ENCODE data around the gene ZFYVE27.

Gene ZFYVE27

DNA sequence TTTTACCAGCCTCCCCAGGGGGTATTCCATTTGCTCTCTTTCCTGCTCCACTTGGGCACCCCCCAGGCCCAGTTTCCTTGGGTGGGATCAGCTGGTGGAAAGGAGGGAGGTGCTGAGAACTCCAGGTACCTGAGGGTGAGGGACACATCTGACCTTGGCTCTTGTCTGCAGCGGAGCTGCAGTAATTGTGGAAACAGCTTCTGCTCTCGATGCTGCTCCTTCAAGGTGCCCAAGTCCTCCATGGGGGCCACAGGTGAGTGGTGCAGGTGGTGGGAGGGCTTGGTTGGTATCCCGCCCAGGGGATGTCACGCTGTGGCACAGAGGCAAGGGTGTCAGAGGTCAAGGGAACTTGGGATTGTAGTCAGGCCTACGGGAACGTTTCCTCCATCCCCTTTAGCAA, 20.5 kb downstream of the ZFYVE27 start:
- no peak overlapping the region for H3K4me3 ChIP-seq (replicated peaks; ENCODE audit: low read depth, low read length)
- H3K36me3 ChIP-seq (ENCODE audit: control insufficient read depth, insufficient read depth, low read length), result peaks cover 50% of the 10 kb centered on the region
- no peak for DNase-seq (ENCODE audit: extremely low read depth, insufficient read length)
- TF ChIP-seq, protein P1, sequence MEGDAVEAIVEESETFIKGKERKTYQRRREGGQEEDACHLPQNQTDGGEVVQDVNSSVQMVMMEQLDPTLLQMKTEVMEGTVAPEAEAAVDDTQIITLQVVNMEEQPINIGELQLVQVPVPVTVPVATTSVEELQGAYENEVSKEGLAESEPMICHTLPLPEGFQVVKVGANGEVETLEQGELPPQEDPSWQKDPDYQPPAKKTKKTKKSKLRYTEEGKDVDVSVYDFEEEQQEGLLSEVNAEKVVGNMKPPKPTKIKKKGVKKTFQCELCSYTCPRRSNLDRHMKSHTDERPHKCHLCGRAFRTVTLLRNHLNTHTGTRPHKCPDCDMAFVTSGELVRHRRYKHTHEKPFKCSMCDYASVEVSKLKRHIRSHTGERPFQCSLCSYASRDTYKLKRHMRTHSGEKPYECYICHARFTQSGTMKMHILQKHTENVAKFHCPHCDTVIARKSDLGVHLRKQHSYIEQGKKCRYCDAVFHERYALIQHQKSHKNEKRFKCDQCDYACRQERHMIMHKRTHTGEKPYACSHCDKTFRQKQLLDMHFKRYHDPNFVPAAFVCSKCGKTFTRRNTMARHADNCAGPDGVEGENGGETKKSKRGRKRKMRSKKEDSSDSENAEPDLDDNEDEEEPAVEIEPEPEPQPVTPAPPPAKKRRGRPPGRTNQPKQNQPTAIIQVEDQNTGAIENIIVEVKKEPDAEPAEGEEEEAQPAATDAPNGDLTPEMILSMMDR (IDR thresholded peaks at IDR 0.05; ENCODE audit: insufficient read depth, low read length, poor library complexity, severe bottlenecking), result no peak
- H3K27me3 ChIP-seq (replicated peaks; ENCODE audit: control insufficient read depth, insufficient read depth, low read length), result no peaks in the 10 kb centered on the region

DNA sequence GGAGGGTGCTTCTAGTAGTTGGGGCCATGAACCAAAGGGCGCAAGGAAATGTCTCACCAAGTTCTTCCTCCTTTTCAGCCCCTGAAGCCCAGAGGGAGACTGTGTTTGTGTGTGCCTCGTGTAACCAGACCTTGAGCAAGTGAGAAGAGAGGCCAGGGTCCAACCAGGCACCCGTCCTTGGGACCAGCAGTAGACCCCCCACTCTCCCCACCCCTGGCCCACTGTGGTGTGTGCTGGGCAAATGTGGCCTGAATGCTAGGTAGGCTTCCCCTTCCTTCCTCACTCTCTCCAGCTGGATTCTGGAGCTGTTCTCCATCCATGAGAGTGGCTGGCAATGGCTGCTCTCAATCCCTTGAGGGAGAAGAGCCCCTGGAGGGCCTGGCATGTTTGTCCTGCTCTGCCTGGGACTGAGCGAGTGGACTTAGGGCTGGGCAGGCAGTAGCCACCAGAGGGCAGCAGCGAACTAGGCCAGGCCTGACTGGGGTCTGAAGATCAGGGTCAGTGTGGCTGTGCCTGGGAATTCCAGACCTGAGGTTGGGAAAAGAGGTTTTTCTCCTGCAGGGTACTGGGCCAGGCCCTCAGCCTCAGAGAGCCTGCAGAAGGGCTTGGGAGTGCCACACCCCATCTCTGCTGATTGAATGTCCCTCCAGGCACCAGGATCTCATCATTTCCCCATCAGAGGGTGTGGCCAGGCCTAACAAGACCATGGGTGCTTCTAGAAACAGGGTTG, 22.4 kb downstream of the ZFYVE27 start:
- TF ChIP-seq, protein P1 (IDR thresholded peaks at IDR 0.05; ENCODE audit: insufficient read depth, low read length, poor library complexity, severe bottlenecking), result peak; percentile 87
- no peak overlapping the region for H3K4me3 ChIP-seq (replicated peaks; ENCODE audit: low read depth, low read length)
- DNase-seq (ENCODE audit: extremely low read depth, insufficient read length), result no peak
- peaks cover 46% of the 10 kb centered on the region for H3K36me3 ChIP-seq (ENCODE audit: control insufficient read depth, insufficient read depth, low read length)
- H3K27me3 ChIP-seq (replicated peaks; ENCODE audit: control insufficient read depth, insufficient read depth, low read length), result no peaks in the 10 kb centered on the region

DNA sequence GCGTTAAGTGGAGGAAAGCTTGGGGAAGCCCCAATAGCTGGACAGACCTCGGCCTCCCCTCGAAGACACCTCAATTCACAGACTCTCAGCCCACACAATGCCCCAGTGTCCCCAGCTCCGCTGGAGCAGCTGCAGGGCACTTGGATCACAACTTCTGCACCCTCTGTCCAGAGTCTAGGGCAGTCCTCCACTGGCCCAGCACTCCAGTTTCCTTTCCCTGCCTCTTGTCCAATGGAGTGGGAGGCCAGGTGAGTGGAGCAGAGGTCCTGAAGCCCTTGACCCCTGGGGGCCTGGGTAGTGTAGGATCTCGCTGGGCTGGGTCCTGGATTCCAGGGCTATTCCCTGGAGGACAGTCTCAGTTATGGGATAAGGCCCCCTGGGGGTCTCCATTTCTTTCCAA, 23.0 kb downstream of the ZFYVE27 start:
- TF ChIP-seq, protein P1 (IDR thresholded peaks at IDR 0.05; ENCODE audit: insufficient read depth, low read length, poor library complexity, severe bottlenecking), result no peak
- peaks cover 46% of the 10 kb centered on the region for H3K36me3 ChIP-seq (ENCODE audit: control insufficient read depth, insufficient read depth, low read length)

GRCh38 chr10:97760461-97761257, 23.7 kb downstream of the ZFYVE27 start:
- Histone ChIP-seq H3K27me3 (replicated peaks; ENCODE audit: control insufficient read depth, insufficient read depth, low read length) (no peaks in the 10 kb centered on the region), H3K36me3 (ENCODE audit: control insufficient read depth, insufficient read depth, low read length) (peaks cover 44% of the 10 kb centered on the region), H3K4me3 (replicated peaks; ENCODE audit: low read depth, low read length) (no peak overlapping the region)
- TF ChIP-seq, protein P1 (IDR thresholded peaks at IDR 0.05; ENCODE audit: insufficient read depth, low read length, poor library complexity, severe bottlenecking), result no peak
- DNase-seq (ENCODE audit: extremely low read depth, insufficient read length), result no peak

More for the DNA sequence above, 23.0 kb downstream of the ZFYVE27 start:
- H3K4me3 ChIP-seq (replicated peaks; ENCODE audit: low read depth, low read length), result no peak overlapping the region
- DNase-seq (ENCODE audit: extremely low read depth, insufficient read length), result no peak
- H3K27me3 ChIP-seq (replicated peaks; ENCODE audit: control insufficient read depth, insufficient read depth, low read length), result no peaks in the 10 kb centered on the region

GRCh38 chr10:97761331-97761865, 24.5 kb downstream of the ZFYVE27 start:
- Histone ChIP-seq H3K27me3 (replicated peaks; ENCODE audit: control insufficient read depth, insufficient read depth, low read length) (no peaks in the 10 kb centered on the region), H3K36me3 (ENCODE audit: control insufficient read depth, insufficient read depth, low read length) (peaks cover 37% of the 10 kb centered on the region), H3K4me3 (replicated peaks; ENCODE audit: low read depth, low read length) (no peak overlapping the region)
- DNase-seq (ENCODE audit: extremely low read depth, insufficient read length), result no peak
- TF ChIP-seq, protein P1 (IDR thresholded peaks at IDR 0.05; ENCODE audit: insufficient read depth, low read length, poor library complexity, severe bottlenecking), result no peak

All from GM06990 (cell line).